K562 (cell line): ENCODE results near the gene ABHD16A. TPM values are rescaled to one million over a fixed set of nuclear protein-coding genes. Genes with fewer than 3 reads are reported as not detected.

Experiments used
- ELF2 ChIP-seq: fragments of 250-450 bp; sonication (Bioruptor Pico); IDR thresholded peaks from 2 replicates; pipeline ENCODE4 v1.5.0; 2021; ENCODE audit warnings: mild to moderate bottlenecking
- ELK3 ChIP-seq: fragments of 450-650 bp; formaldehyde crosslinking; IDR thresholded peaks from 2 replicates; pipeline ENCODE4 v1.4.0; 2020; ENCODE audit warnings: mild to moderate bottlenecking
- FOXO4 ChIP-seq: fragments of 450-650 bp; formaldehyde crosslinking; IDR thresholded peaks from 2 replicates; pipeline ENCODE4 v1.4.0; 2020; ENCODE audit warnings: mild to moderate bottlenecking, moderate library complexity
- HDAC2 ChIP-seq: fragments of 450-650 bp; IDR thresholded peaks from 2 replicates; pipeline ENCODE4 v1.6.1; 2016; ENCODE audit warnings: mild to moderate bottlenecking
- NCOA1 ChIP-seq: fragments of 450-650 bp; IDR thresholded peaks from 2 replicates; pipeline ENCODE4 v1.6.1; 2016; ENCODE audit warnings: low read depth
- NFIX ChIP-seq: fragments of 250-450 bp; sonication (Bioruptor Pico); IDR thresholded peaks from 2 replicates; pipeline ENCODE4 v1.4.0; 2020; ENCODE audit warnings: low read depth, mild to moderate bottlenecking, moderate library complexity
- PRPF4 ChIP-seq: fragments of 200-400 bp; formaldehyde crosslinking; IDR thresholded peaks from one replicate; pipeline ENCODE4 v1.6.1; 2017; ENCODE audit warnings: low read length, low read depth, mild to moderate bottlenecking; ENCODE audit not compliant: insufficient read depth, poor library complexity, severe bottlenecking
- REST ChIP-seq, 2 experiments: fragments of 450-650 bp; formaldehyde crosslinking in 1 of 2; IDR thresholded peaks; 2 replicates each; pipeline versions ENCODE4 v1.4.0 to v1.6.1; 2014 to 2020; ENCODE audit warnings: mild to moderate bottlenecking in 2 of 2, borderline replicate concordance in 1 of 2, low read depth in 1 of 2
- SIN3A ChIP-seq, 2 experiments: fragments of 150-350 bp in 1 of 2; IDR thresholded peaks; 2 replicates each; pipeline ENCODE4 v1.6.1; 2011 to 2016; ENCODE audit warnings: borderline replicate concordance in 2 of 2, low read depth in 2 of 2, low read length in 2 of 2, mild to moderate bottlenecking in 2 of 2, moderate library complexity in 2 of 2; ENCODE audit not compliant: control insufficient read depth in 1 of 2
- ZNF280A ChIP-seq: fragments of 450-650 bp; IDR thresholded peaks from 2 replicates; pipeline ENCODE4 v1.6.1; 2018; ENCODE audit warnings: mild to moderate bottlenecking, low read depth; ENCODE audit not compliant: partially characterized antibody
- ZNF717 ChIP-seq: fragments of 250-450 bp; sonication (Bioruptor Pico); IDR thresholded peaks from 2 replicates; pipeline ENCODE4 v1.5.0; 2021
- ZNF778 ChIP-seq: fragments of 450-650 bp; formaldehyde crosslinking; IDR thresholded peaks from 2 replicates; pipeline ENCODE4 v1.4.0; 2020; ENCODE audit warnings: mild to moderate bottlenecking, moderate library complexity
- polyA plus RNA-seq, 8 experiments: library from polyadenylated mRNA; depleted of rRNA in 4 of 8; stranded (reverse) in 5 of 8; unstranded in 3 of 8; fragments of >200 nt; fragmentation: Nextera tagmentation in 2 of 8; fragmentation: Illumina TruSeq in 1 of 8; extraction: Ambion mirVana in 2 of 8; extraction: Trizol in 1 of 8; gene quantifications; 2 replicates each; pipeline versions ENCODE4 v1.2.1 to v1.2.3, GENCODE V29; 2011 to 2014; ENCODE audit warnings: inconsistent platforms in 1 of 8, missing spikeins in 1 of 8
- total RNA-seq, 7 experiments: library from RNA; depleted of rRNA in 6 of 7; stranded (reverse); fragments of >200 nt in 6 of 7; fragmentation: Illumina TruSeq in 2 of 7; extraction: Trizol in 2 of 7; gene quantifications; 2 replicates each; pipeline versions ENCODE4 v1.2.1 to v1.2.3, GENCODE V29; 2011 to 2021; ENCODE audit warnings: low replicate concordance in 1 of 7

The ABHD16A gene
- total and polyA plus RNA-seq, 9 of the 15 experiments (the other 6 are each of a cell fraction or from before 2014, with no cell fraction given) = 25.8 to 120 (median 81.6) TPM

- no peak for TF ChIP-seq ZNF280A
- 0 out of 2 replicates have a peak, but pooled peaks have one; percentile 26 for TF ChIP-seq NFIX (CRISPR knock-in tag)
- TF ChIP-seq HDAC2 = peak; percentile 71
- TF ChIP-seq ELF2 (CRISPR knock-in tag) = peak; percentile 87
- TF ChIP-seq PRPF4 = no peak
- peak; percentile 40 to 98; a peak in 3 of 4 replicates for TF ChIP-seq SIN3A (IDR thresholded peaks at IDR 0.05; ENCODE audit: borderline replicate concordance in 2 of 2, control insufficient read depth in 1 of 2, low read depth in 2 of 2, low read length in 2 of 2)
- peak; percentile 94; the same call in 1 of the 2 replicates for TF ChIP-seq ZNF778 (CRISPR knock-in tag)
- peak; percentile 99 for TF ChIP-seq REST (IDR thresholded peaks at IDR 0.05; ENCODE audit: borderline replicate concordance)
- peak; percentile 97 for TF ChIP-seq REST (CRISPR knock-in tag; IDR thresholded peaks at IDR 0.05; ENCODE audit: low read depth)
- TF ChIP-seq NCOA1 = peak; percentile 35; the same call in 1 of the 2 replicates
- 0 out of 2 replicates have a peak, but pooled peaks have one; percentile 7 for TF ChIP-seq FOXO4 (CRISPR knock-in tag)
- peak; percentile 53; the same call in 1 of the 2 replicates for TF ChIP-seq ZNF717 (CRISPR knock-in tag)
- TF ChIP-seq ELK3 (CRISPR knock-in tag) = no peak
Observed at GRCh38 chr6:31659649-31660380, 43.3 kb downstream of the ABHD16A start (continued).
